Activated B cell treated with CpG ODN at 0.5 μM for 24 hours (primary cell): ENCODE data around the gene PRKAG2. TPM values are rescaled to one million over a fixed set of nuclear protein-coding genes. Genes with fewer than 3 reads are reported as not detected.

ENCODE experiments used
- ATAC-seq: fragments of 200-7000 bp; cut with Tn5 transposase; one replicate; pipeline ENCODE4 v1.10.0; 2021; ENCODE audit warnings: low read depth, mild to moderate bottlenecking, moderate library complexity
- CTCF ChIA-PET: fragments of 350-600 bp; sonication (Branson Sonifier 250); formaldehyde crosslinking; loops from one replicate; lab custom pipeline; 2021; ENCODE audit warnings: antibody characterized with exemption; lab: Charles Lee
- POLR2A ChIA-PET: fragments of 350-600 bp; sonication (Branson Sonifier 250); formaldehyde crosslinking; loops from one replicate; lab custom pipeline; 2021; ENCODE audit warnings: antibody characterized with exemption; lab: Charles Lee
- DNase-seq: peaks from one replicate; pipeline ENCODE4 v3.0.0; 2022
- H3K27ac Mint-ChIP-seq: one replicate; pipeline ENCODE4 v1.8.0; 2020; ENCODE audit warnings: mixed read lengths
- H3K27me3 Mint-ChIP-seq: one replicate; pipeline ENCODE4 v1.8.0; 2021; ENCODE audit warnings: mixed read lengths
- H3K36me3 Mint-ChIP-seq: one replicate; pipeline ENCODE4 v1.8.0; 2021; ENCODE audit warnings: low read depth, mixed read lengths
- H3K4me1 Mint-ChIP-seq: one replicate; pipeline ENCODE4 v1.8.0; 2021; ENCODE audit warnings: mixed read lengths
- H3K4me3 Mint-ChIP-seq: one replicate; pipeline ENCODE4 v1.8.0; 2020; ENCODE audit warnings: mild to moderate bottlenecking, mixed read lengths
- H3K9me3 Mint-ChIP-seq: one replicate; pipeline ENCODE4 v1.8.0; 2020; ENCODE audit warnings: mixed read lengths
- CTCF ChIP-seq: fragments of 200-600 bp; IDR thresholded peaks from one replicate; pipeline ENCODE4 v1.8.0; 2022; ENCODE audit warnings: antibody characterized with exemption, mild to moderate bottlenecking
- intact Hi-C: fragments of 100-400 bp; cut with micrococcal nuclease; formaldehyde crosslinking; loops from one replicate; pipeline ENCODE4 v1.15.1; 2024
- total RNA-seq: library from RNA; stranded (reverse); gene quantifications from 2 replicates; pipeline ENCODE4 v1.2.3, GENCODE V29; 2022

PRKAG2 gene
- total RNA-seq, 1 donor from 2014 or later = 19.7 TPM

- no peaks in the 10 kb centered on the region for H3K9me3 Mint-ChIP-seq
- peaks cover 3% of the 10 kb centered on the region for H3K4me1 Mint-ChIP-seq
- ChIA-PET CTCF (no interaction called here), POLR2A (no interaction called here)
- TF ChIP-seq CTCF = no peak
- ATAC-seq (no peak), DNase-seq (no peak)
- H3K36me3 Mint-ChIP-seq = peaks cover 27% of the 10 kb centered on the region
- intact Hi-C loops = no loop called here
- no peak overlapping the region for H3K27ac Mint-ChIP-seq
- no peaks in the 10 kb centered on the region for H3K27me3 Mint-ChIP-seq
- H3K4me3 Mint-ChIP-seq = no peak overlapping the region
Measured at GRCh38 chr7:151704299-151704959, 172.5 kb downstream of the PRKAG2 start.

- Mint-ChIP-seq H3K4me1 (peaks cover 11% of the 10 kb centered on the region), H3K36me3 (peaks cover 17% of the 10 kb centered on the region), H3K4me3 (no peak overlapping the region), H3K27ac (no peak overlapping the region), H3K27me3 (no peaks in the 10 kb centered on the region), H3K9me3 (no peaks in the 10 kb centered on the region)
- no peak for TF ChIP-seq CTCF
- intact Hi-C loops = no loop called here
- POLR2A ChIA-PET = no interaction called here
- DNase-seq (no peak), ATAC-seq (no peak)
- CTCF ChIA-PET = no interaction called here
Measured at GRCh38 chr7:151702961-151703360, 174.0 kb downstream of the PRKAG2 start.

- ChIA-PET CTCF (no interaction called here), POLR2A (no interaction called here)
- Mint-ChIP-seq H3K4me3 (no peak overlapping the region), H3K27me3 (no peaks in the 10 kb centered on the region), H3K27ac (no peak overlapping the region), H3K4me1 (peaks cover 11% of the 10 kb centered on the region), H3K36me3 (peaks cover 17% of the 10 kb centered on the region), H3K9me3 (no peaks in the 10 kb centered on the region)
- intact Hi-C loops = no loop called here
- no peak for TF ChIP-seq CTCF
- no peak for DNase-seq
- no peak for ATAC-seq
Measured at GRCh38 chr7:151700586-151701165, 176.2 kb downstream of the PRKAG2 start.

GRCh38 chr7:151699928-151700319 lies 177.0 kb downstream of the PRKAG2 start:
- Mint-ChIP-seq H3K4me1 (peaks cover 10% of the 10 kb centered on the region), H3K9me3 (no peaks in the 10 kb centered on the region), H3K27ac (no peak overlapping the region), H3K36me3 (peaks cover 17% of the 10 kb centered on the region), H3K27me3 (no peaks in the 10 kb centered on the region), H3K4me3 (no peak overlapping the region)
- ChIA-PET POLR2A (no interaction called here), CTCF (no interaction called here)
- ATAC-seq (no peak), DNase-seq (no peak)
- intact Hi-C loops = no loop called here
- TF ChIP-seq CTCF = no peak

- CTCF ChIA-PET = no interaction called here
- ATAC-seq (no peak), DNase-seq (no peak)
- TF ChIP-seq CTCF = no peak
- no peaks in the 10 kb centered on the region for H3K9me3 Mint-ChIP-seq
- H3K27me3 Mint-ChIP-seq = no peaks in the 10 kb centered on the region
- H3K4me3 Mint-ChIP-seq = no peak overlapping the region
- no peak overlapping the region for H3K27ac Mint-ChIP-seq
- H3K36me3 Mint-ChIP-seq = peaks cover 17% of the 10 kb centered on the region
- intact Hi-C loops = no loop called here
- H3K4me1 Mint-ChIP-seq = peaks cover 10% of the 10 kb centered on the region
- POLR2A ChIA-PET = no interaction called here
Measured at GRCh38 chr7:151699147-151699927, 177.6 kb downstream of the PRKAG2 start.
